HepG2 (cell line): ENCODE data around the gene THRAP3. TPM values are rescaled to one million over a fixed set of nuclear protein-coding genes. Genes with fewer than 3 reads are reported as not detected.

ENCODE experiments used
- ATAC-seq: fragments of 200-7000 bp; cut with Tn5 transposase; 3 replicates; pipeline ENCODE4 v1.9.1; 2020; ENCODE audit warnings: mild to moderate bottlenecking, moderate library complexity
- BruUV-seq: library from RNA; stranded (reverse); fragments of 400-500 nt; replicated peaks from 2 replicates; lab custom pipeline; 2021; lab: Mats Ljungman, UMichigan
- CTCF ChIA-PET: fragments of 300-600 bp; formaldehyde crosslinking; extraction: SDS; loops from one replicate; lab custom pipeline; 2021; ENCODE audit warnings: low total read pairs, inconsistent platforms, low intra/inter-chr PET ratio; lab: Yijun Ruan, JAX
- POLR2A ChIA-PET: fragments of 350-600 bp; sonication (Branson Sonifier 250); formaldehyde crosslinking; loops from one replicate; lab custom pipeline; 2020; ENCODE audit warnings: antibody characterized with exemption, inconsistent platforms; lab: Yijun Ruan, JAX
- DNase-seq: peaks from one replicate; pipeline ENCODE4 v3.0.0-alpha.2; 2015; ENCODE audit warnings: low spot score
- FAIRE-seq: peaks from 3 replicates; lab custom pipeline; 2011; peaks lifted over from hg19 to GRCh38; lab: Jason Lieb, UNC
- H2AFZ ChIP-seq: one replicate; pipeline ENCODE4 v1.6.1; 2011; ENCODE audit warnings: low read length, inconsistent platforms
- H3K27ac ChIP-seq: fragments of 300-600 bp; 3 replicates; pipeline ENCODE4 v1.8.0; 2011; ENCODE audit warnings: mixed run types, mild to moderate bottlenecking, mixed read lengths, low read length, inconsistent platforms; ENCODE audit not compliant: insufficient read depth; ENCODE audit errors: extremely low read length
- H3K27me3 ChIP-seq, 2 experiments: fragments of 200-600 bp in 1 of 2; 2 replicates in 1 of 2; 3 replicates in 1 of 2; pipeline versions ENCODE4 v1.6.0 to v1.8.0; 2011; ENCODE audit warnings: low read length in 2 of 2, mild to moderate bottlenecking in 2 of 2, moderate library complexity in 2 of 2, inconsistent platforms in 1 of 2; ENCODE audit not compliant: insufficient read depth in 2 of 2, control insufficient read depth in 1 of 2
- H3K36me3 ChIP-seq, 2 experiments: fragments of 200-600 bp in 1 of 2; replicated peaks in 1 of 2; 2 replicates in 1 of 2; 3 replicates in 1 of 2; pipeline versions ENCODE4 v1.5.1 to v1.8.0; 2011; ENCODE audit warnings: low read length in 2 of 2, inconsistent platforms in 1 of 2; ENCODE audit not compliant: insufficient read depth in 2 of 2, control insufficient read depth in 1 of 2
- H3K4me1 ChIP-seq: 2 replicates; pipeline ENCODE4 v1.5.1; 2012; ENCODE audit warnings: low read length, inconsistent platforms; ENCODE audit not compliant: insufficient read depth
- H3K4me2 ChIP-seq: 2 replicates; pipeline ENCODE4 v1.6.0; 2011; ENCODE audit warnings: low read depth, low read length, inconsistent platforms
- H3K4me3 ChIP-seq, 3 experiments: fragments of 200-600 bp in 1 of 3; sonication (generic), shearing (Covaris generic) in 1 of 3; replicated peaks in 1 of 3; 2 replicates each; pipeline ENCODE4 v1.5.1; 2011 to 2016; ENCODE audit warnings: low read length in 3 of 3, inconsistent platforms in 2 of 3, low read depth in 2 of 3, mild to moderate bottlenecking in 2 of 3, control low read depth in 1 of 3, mixed read lengths in 1 of 3; ENCODE audit not compliant: insufficient read depth in 1 of 3
- H3K79me2 ChIP-seq: one replicate; pipeline ENCODE4 v1.6.1; 2011; ENCODE audit warnings: low read length, inconsistent platforms; ENCODE audit not compliant: insufficient read depth
- H3K9ac ChIP-seq: 2 replicates; pipeline ENCODE4 v1.6.0; 2011; ENCODE audit warnings: mild to moderate bottlenecking, low read depth, low read length, inconsistent platforms; ENCODE audit not compliant: insufficient read depth
- H3K9me3 ChIP-seq: 2 replicates; pipeline ENCODE4 v1.5.1; 2012; ENCODE audit warnings: mild to moderate bottlenecking, low read length
- H4K20me1 ChIP-seq: 2 replicates; pipeline ENCODE4 v1.6.0; 2011; ENCODE audit warnings: inconsistent platforms, mild to moderate bottlenecking, low read length, moderate library complexity; ENCODE audit not compliant: insufficient read depth
- BCLAF1 ChIP-seq: fragments of 450-650 bp; IDR thresholded peaks from 2 replicates; pipeline ENCODE4 v1.6.1; 2017; ENCODE audit warnings: mild to moderate bottlenecking
- FOSL1 ChIP-seq: sonication (generic); formaldehyde crosslinking; IDR thresholded peaks from 2 replicates; pipeline ENCODE4 v1.9.0; 2021; ENCODE audit warnings: missing genetic modification reagents, borderline replicate concordance
- HNRNPLL ChIP-seq: fragments of 200-400 bp; formaldehyde crosslinking; IDR thresholded peaks from 2 replicates; pipeline ENCODE4 v1.6.1; 2017; ENCODE audit warnings: mild to moderate bottlenecking, low read depth, low read length; ENCODE audit not compliant: poor library complexity, severe bottlenecking
- KLF11 ChIP-seq: IDR thresholded peaks from 2 replicates; pipeline ENCODE4 v1.6.1; 2016; ENCODE audit warnings: missing compliant biosample characterization
- LCORL ChIP-seq, 2 experiments: fragments of 450-650 bp in 1 of 2; sonication (generic) in 1 of 2; formaldehyde crosslinking in 1 of 2; IDR thresholded peaks; 2 replicates each; pipeline versions ENCODE4 v1.5.0 to v1.6.1; 2017 to 2020; ENCODE audit warnings: antibody characterized with exemption in 1 of 2, missing genetic modification reagents in 1 of 2
- MAZ ChIP-seq, 2 experiments: sonication (generic) in 1 of 2; formaldehyde crosslinking in 1 of 2; IDR thresholded peaks; 2 replicates each; pipeline versions ENCODE4 v1.5.0 to v1.6.1; 2012 to 2020; ENCODE audit warnings: low read depth in 2 of 2, mild to moderate bottlenecking in 2 of 2, borderline replicate concordance in 1 of 2, improper control_type of control experiment in 1 of 2, low read length in 1 of 2, missing genetic modification reagents in 1 of 2, moderate library complexity in 1 of 2
- REPIN1 ChIP-seq: sonication (generic); formaldehyde crosslinking; IDR thresholded peaks from 2 replicates; pipeline ENCODE4 v1.8.0; 2022; ENCODE audit warnings: missing genetic modification reagents, low read depth, mild to moderate bottlenecking, borderline replicate concordance
- THRA ChIP-seq: sonication (generic); formaldehyde crosslinking; IDR thresholded peaks from 2 replicates; pipeline ENCODE4 v1.4.0; 2020; ENCODE audit warnings: missing genetic modification reagents, borderline replicate concordance
- ZBTB25 ChIP-seq: IDR thresholded peaks from 2 replicates; pipeline ENCODE4 v1.6.1; 2018; ENCODE audit warnings: missing genetic modification reagents
- ZC3H4 ChIP-seq: sonication (generic); formaldehyde crosslinking; IDR thresholded peaks from 2 replicates; pipeline ENCODE4 v1.4.0; 2020; ENCODE audit warnings: missing genetic modification reagents, borderline replicate concordance
- ZMAT5 ChIP-seq: sonication (generic); formaldehyde crosslinking; IDR thresholded peaks from 2 replicates; pipeline ENCODE4 v1.5.0; 2020; ENCODE audit warnings: mild to moderate bottlenecking, low read depth, missing genetic modification reagents, borderline replicate concordance
- ZNF275 ChIP-seq: sonication (generic); formaldehyde crosslinking; IDR thresholded peaks from 2 replicates; pipeline ENCODE4 v1.8.0; 2022; ENCODE audit warnings: missing genetic modification reagents, mild to moderate bottlenecking, inconsistent platforms, borderline replicate concordance
- ZNF766 ChIP-seq: sonication (generic); formaldehyde crosslinking; IDR thresholded peaks from 2 replicates; pipeline ENCODE4 v1.5.0; 2020; ENCODE audit warnings: missing genetic modification reagents, borderline replicate concordance
- ZSCAN31 ChIP-seq: sonication (generic); formaldehyde crosslinking; IDR thresholded peaks from 2 replicates; pipeline ENCODE4 v1.5.0; 2020; ENCODE audit warnings: low read depth, mild to moderate bottlenecking, missing genetic modification reagents
- WGBS: methylation state at CpG from one replicate; pipeline ENCODE4 v1.1.6; 2017; ENCODE audit warnings: low lambda C conversion rate; 5-methylcytosine and 5-hydroxymethylcytosine counted together
- in situ Hi-C: cut with HindIII; loops from 2 replicates; pipeline ENCODE4 v1.10.0; 2017; ENCODE audit warnings: low pct_unique_long_range_greater_than_20kb; ENCODE audit not compliant: extremely low pct_ligation_motif_present
- intact Hi-C: fragments of 100-400 bp; cut with micrococcal nuclease; formaldehyde crosslinking; loops from one replicate; pipeline ENCODE4 v1.10.0; 2022; ENCODE audit not compliant: unreplicated experiment
- polyA plus RNA-seq, 8 experiments: library from polyadenylated mRNA; depleted of rRNA in 3 of 8; stranded (reverse) in 7 of 8; unstranded in 1 of 8; fragments of >200 nt; fragmentation: Illumina TruSeq in 4 of 8; extraction: Trizol in 4 of 8; gene quantifications; 2 replicates each; pipeline versions ENCODE4 v1.2.1 to v1.2.3, GENCODE V29; 2011 to 2016; ENCODE audit warnings: low read depth in 4 of 8, missing spikeins in 1 of 8, mixed read lengths in 1 of 8; ENCODE audit not compliant: insufficient read depth in 1 of 8
- total RNA-seq, 5 experiments: library from RNA; depleted of rRNA; stranded (reverse); fragments of >200 nt; fragmentation: Illumina TruSeq; extraction: Trizol; gene quantifications; 2 replicates each; pipeline ENCODE4 v1.2.3, GENCODE V29; 2016; ENCODE audit warnings: low read depth in 1 of 5

Gene THRAP3
- total and polyA plus RNA-seq, 2 of the 13 experiments (the other 11 are each of a cell fraction or from before 2014, with no cell fraction given), result 45.0 to 92.6 TPM

GRCh38 chr1:36324353-36324703, 100.1 kb downstream of the THRAP3 start:
- no peak for FAIRE-seq
- H3K36me3 ChIP-seq, result no peaks in the 10 kb centered on the region
- no peaks in the 10 kb centered on the region for H4K20me1 ChIP-seq
- WGBS, result 0% methylated on average over 1 of the region's 9 CpGs
- BruUV-seq, result no TSS peak
- peak overlapping the region; percentile 84 for H3K4me2 ChIP-seq
- no peak overlapping the region for H2AFZ ChIP-seq
- H3K9me3 ChIP-seq, result no peaks in the 10 kb centered on the region
- peak overlapping the region; percentile 61 for H3K9ac ChIP-seq
- intact Hi-C loops, result loop anchor here (2.0 kb wide), 1 partner anchor 18 kb away; the partner anchor contains the start of gene SH3D21
- peaks cover 52% of the 10 kb centered on the region for H3K4me1 ChIP-seq
- ATAC-seq, result no peak
- CTCF ChIA-PET, result no interaction called here
- in situ Hi-C loops, result no loop called here
- no peaks in the 10 kb centered on the region; a peak in 1 of 5 replicates for H3K27me3 ChIP-seq
- peak overlapping the region; percentile 72 to 82 (median 72) for H3K4me3 ChIP-seq
- no peak for DNase-seq
- POLR2A ChIA-PET, result interaction anchor here (0.9 to 3.5 kb wide), 13 partner anchors 10 to 171 kb away, joined by 3 to 58 read pairs (median 5); partner anchors contain the start of genes LSM10, SH3D21 and THRAP3
- H3K27ac ChIP-seq, result peak overlapping the region; percentile 62
- H3K79me2 ChIP-seq, result no peaks in the 10 kb centered on the region
- TF ChIP-seq HNRNPLL (no peak), THRA (CRISPR knock-in tag) (0 out of 2 replicates have a peak, but pooled peaks have one; percentile 2), ZNF766 (CRISPR knock-in tag) (no peak), ZC3H4 (CRISPR knock-in tag) (no peak), ZBTB25 (CRISPR knock-in tag) (no peak), FOSL1 (CRISPR knock-in tag) (no peak), MAZ (IDR thresholded peaks at IDR 0.05; ENCODE audit: borderline replicate concordance, low read depth, low read length) (no peak), MAZ (CRISPR knock-in tag; IDR thresholded peaks at IDR 0.05; ENCODE audit: low read depth) (0 out of 2 replicates have a peak, but pooled peaks have one; percentile 39), KLF11 (no peak), BCLAF1 (no peak), REPIN1 (0 out of 2 replicates have a peak, but pooled peaks have one; percentile 10), ZSCAN31 (CRISPR knock-in tag) (0 out of 2 replicates have a peak, but pooled peaks have one; percentile 54), LCORL (IDR thresholded peaks at IDR 0.05) (no peak), LCORL (CRISPR knock-in tag; IDR thresholded peaks at IDR 0.05) (peak; percentile 12; the same call in 1 of the 2 replicates), ZMAT5 (CRISPR knock-in tag) (no peak), ZNF275 (CRISPR knock-in tag) (no peak)
